ENCODE results near the gene CRTAC1.

- TF ChIP-seq CTCF (optimal IDR thresholded peaks at IDR 0.05 in 1 of 3, IDR thresholded peaks at IDR 0.05 in 1 of 3, conservative IDR thresholded peaks at IDR 0.05 in 1 of 3; ENCODE audit: extremely low read depth in 1 of 3, insufficient read depth in 2 of 3, low read length in 3 of 3) (no peak), EZH2 (IDR thresholded peaks at IDR 0.05; ENCODE audit: low read length) (no peak)
Measured at GRCh38 chr10:98020254-98020653, 10.2 kb downstream of the CRTAC1 start.

All from keratinocyte (primary cell).